Suprapubic skin (tissue), 3 donors: ENCODE measurements around the gene CSMD2.

Experiments
- CTCF ChIP-seq, 2 donors: fragments of 200-600 bp in 1 of 2; fragments of 450-650 bp in 1 of 2; sonication (generic) in 1 of 2; IDR thresholded peaks; one replicate each; pipeline ENCODE4 v1.5.1; 2016 to 2019; ENCODE audit warnings: antibody characterized with exemption in 2 of 2, mild to moderate bottlenecking in 1 of 2, moderate library complexity in 1 of 2
- EP300 ChIP-seq: sonication (generic); formaldehyde crosslinking; IDR thresholded peaks from one replicate; pipeline ENCODE4 v1.6.1; 2017; ENCODE audit warnings: antibody characterized with exemption
- POLR2A ChIP-seq, 2 donors: fragments of 450-650 bp; IDR thresholded peaks; one replicate each; pipeline ENCODE4 v1.6.1; 2017; ENCODE audit warnings: antibody characterized with exemption in 2 of 2, mild to moderate bottlenecking in 2 of 2, moderate library complexity in 2 of 2

DNA sequence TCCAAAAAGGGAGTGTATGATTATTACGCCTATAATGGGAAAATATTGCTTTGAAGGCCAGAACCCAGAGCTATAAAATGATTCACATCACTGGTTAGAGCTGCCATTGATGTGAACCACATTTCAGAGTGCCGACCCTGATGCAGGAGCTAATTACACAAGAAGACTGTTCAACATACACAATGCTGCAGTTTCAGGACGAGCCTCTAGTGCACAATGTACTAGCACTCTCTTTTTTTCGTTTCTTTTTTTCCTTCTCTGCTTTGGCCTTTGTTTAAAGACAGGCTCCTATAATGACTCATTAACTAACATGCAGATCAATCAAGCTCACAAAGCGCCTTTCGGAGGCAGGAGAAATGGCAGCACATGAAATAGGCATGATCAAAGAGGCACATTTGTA is 367.2 kb downstream of the CSMD2 start:
- TF ChIP-seq CTCF (IDR thresholded peaks at IDR 0.05) (no peak), POLR2A (IDR thresholded peaks at IDR 0.05) (no peak), EP300 (no peak)
